ENCODE results near the gene ZFAND3. TPM values are rescaled to one million over a fixed set of nuclear protein-coding genes. Genes with fewer than 3 reads are reported as not detected.

Gene ZFAND3
- total and polyA plus RNA-seq, 2 of the 4 experiments (the other 2 are of a cell fraction), result 10.9 to 26.7 TPM

GRCh38 chr6:37861452-37861851, 41.9 kb downstream of the ZFAND3 start:
- no peak overlapping the region for H2AK5ac ChIP-seq (ENCODE audit: low read depth, low read length)
- no peak overlapping the region for H2BK5ac ChIP-seq (ENCODE audit: low read depth, low read length, poor library complexity, severe bottlenecking)
- H2AK9ac ChIP-seq (replicated peaks; ENCODE audit: low read depth, low read length, poor library complexity), result no peak overlapping the region
- ATAC-seq (ENCODE audit: low read depth), result no peak
- H3K14ac ChIP-seq (replicated peaks; ENCODE audit: low read depth, low read length), result no peak overlapping the region
- no peak overlapping the region for H2AFZ ChIP-seq (replicated peaks; ENCODE audit: low read length, poor library complexity)
- H4K5ac ChIP-seq (ENCODE audit: low read depth, low read length), result no peak overlapping the region
- peaks cover 27% of the 10 kb centered on the region for H3K9me1 ChIP-seq (ENCODE audit: insufficient read depth, low read length)
- no peak overlapping the region for H3K23ac ChIP-seq (ENCODE audit: low read depth, low read length)
- no peaks in the 10 kb centered on the region for H3K9me3 ChIP-seq (ENCODE audit: control insufficient read depth, insufficient read depth, low read length)
- ChIA-PET CTCF (no interaction called here), POLR2A (ENCODE audit: unreplicated experiment) (no interaction called here)
- no peak overlapping the region for H3K18ac ChIP-seq (ENCODE audit: low read depth, low read length)
- no peak overlapping the region for H4K91ac ChIP-seq (ENCODE audit: insufficient read depth, low read depth, low read length)
- H3K56ac ChIP-seq (ENCODE audit: extremely low read depth, insufficient read depth, low read length), result no peak overlapping the region
- no peaks in the 10 kb centered on the region for H3K27me3 ChIP-seq (ENCODE audit: control insufficient read depth, insufficient read depth, low read length)
- peaks cover 93% of the 10 kb centered on the region for H4K20me1 ChIP-seq (ENCODE audit: insufficient read depth, low read length)
- no peak overlapping the region for H4K8ac ChIP-seq (ENCODE audit: low read depth in 2 of 2, low read length in 2 of 2)
- no peak overlapping the region for H2BK120ac ChIP-seq (ENCODE audit: low read depth, low read length)
- dilution Hi-C loops (cut with HindIII; ENCODE audit: low sequenced_read_pairs, unreplicated experiment), result no loop called here
- BruUV-seq (replicated peaks), result no TSS peak
- no peaks in the 10 kb centered on the region for H3K36me3 ChIP-seq (ENCODE audit: control insufficient read depth, insufficient read depth, low read length)
- no peak overlapping the region for H3K4me2 ChIP-seq (ENCODE audit: low read depth, low read length)
- peaks cover 11% of the 10 kb centered on the region for H3K4me1 ChIP-seq (ENCODE audit: control insufficient read depth, insufficient read depth, low read length)
- intact Hi-C loops (cut with micrococcal nuclease), result no loop called here
- H3K27ac ChIP-seq (ENCODE audit: insufficient read depth, low read length), result no peak overlapping the region
- no peak for DNase-seq
- no peak overlapping the region for H3K9ac ChIP-seq (ENCODE audit: low read depth, low read length)
- peaks cover 30 to 78% of the 10 kb centered on the region in 2 experiments for H3K79me1 ChIP-seq (ENCODE audit: low read depth in 1 of 2, low read length in 2 of 2)
- H2BK15ac ChIP-seq (ENCODE audit: low read depth, low read length), result no peak overlapping the region
- in situ Hi-C loops (cut with MboI; ENCODE audit: low sequenced_read_pairs), result no loop called here
- no CpG with 5 or more reads among the region's 2 CpGs for WGBS, 2 experiments (ENCODE audit: extremely low coverage in 2 of 2, insufficient read length in 1 of 2)
- no peak overlapping the region for H2BK20ac ChIP-seq (ENCODE audit: low read depth, low read length)
- H3K4ac ChIP-seq (ENCODE audit: low read depth, low read length), result no peak overlapping the region
- TF ChIP-seq USF2 (IDR thresholded peaks at IDR 0.05; ENCODE audit: low read depth, low read length), result no peak
- TF ChIP-seq RFX5 (IDR thresholded peaks at IDR 0.05; ENCODE audit: low read depth, low read length), result no peak
- TF ChIP-seq MXI1 (IDR thresholded peaks at IDR 0.05; ENCODE audit: borderline replicate concordance, low read depth, low read length), result no peak
- TF ChIP-seq MAFK (IDR thresholded peaks at IDR 0.05; ENCODE audit: low read depth, low read length), result no peak
- no peak for TF ChIP-seq FOS (IDR thresholded peaks at IDR 0.05; ENCODE audit: low read depth, low read length)
- no peak for TF ChIP-seq RAD21 (IDR thresholded peaks at IDR 0.05; ENCODE audit: low read length)
- no peak for TF ChIP-seq MAZ (IDR thresholded peaks at IDR 0.05; ENCODE audit: borderline replicate concordance, low read depth, low read length)
- TF ChIP-seq NFE2L2 (IDR thresholded peaks at IDR 0.05; ENCODE audit: low read depth, low read length), result no peak
- TF ChIP-seq POLR2A (IDR thresholded peaks at IDR 0.05; ENCODE audit: low read depth, low read length), result no peak
- no peak for TF ChIP-seq CHD1 (IDR thresholded peaks at IDR 0.05; ENCODE audit: low read depth, low read length)
- H3K4me3 ChIP-seq (ENCODE audit: insufficient read depth, low read depth, low read length), result no peak overlapping the region

All from IMR-90 (cell line).